ENCODE data around the gene SERP1. TPM values are rescaled to one million over a fixed set of nuclear protein-coding genes. Genes with fewer than 3 reads are reported as not detected.
"Not testable (repeated sequence)": the region's sequence is repeated elsewhere in the genome, so short reads cannot be mapped to it uniquely, and the experiment has no call there.

The SERP1 gene
- total RNA-seq, 1 donor from 2014 or later: 24.0 TPM

DNA sequence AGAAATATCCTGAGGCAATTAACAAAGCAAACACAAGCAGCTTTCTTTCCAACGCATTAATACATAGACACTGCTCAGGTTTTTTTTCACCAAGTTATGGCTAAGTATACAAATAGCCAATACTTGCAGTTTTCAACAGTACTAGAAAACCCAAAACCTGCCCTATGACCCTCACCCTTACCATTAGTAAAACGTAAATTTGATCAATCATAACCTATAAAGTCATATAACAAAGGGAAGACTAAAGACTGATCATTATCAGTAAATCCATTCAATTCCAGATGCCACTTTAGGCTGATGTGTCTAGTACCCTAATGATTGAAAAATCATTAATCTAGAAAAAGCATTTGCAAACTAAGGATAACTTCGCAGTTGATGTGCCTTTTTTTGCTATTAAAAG is 3.2 kb downstream of the SERP1 start:
- DNase-seq (ENCODE audit: low spot score): no peak
- intact Hi-C loops (cut with DNase I): loop anchor here (10.0 kb wide), 1 partner anchor 578 kb away; no protein-coding TSS in a partner anchor

DNA sequence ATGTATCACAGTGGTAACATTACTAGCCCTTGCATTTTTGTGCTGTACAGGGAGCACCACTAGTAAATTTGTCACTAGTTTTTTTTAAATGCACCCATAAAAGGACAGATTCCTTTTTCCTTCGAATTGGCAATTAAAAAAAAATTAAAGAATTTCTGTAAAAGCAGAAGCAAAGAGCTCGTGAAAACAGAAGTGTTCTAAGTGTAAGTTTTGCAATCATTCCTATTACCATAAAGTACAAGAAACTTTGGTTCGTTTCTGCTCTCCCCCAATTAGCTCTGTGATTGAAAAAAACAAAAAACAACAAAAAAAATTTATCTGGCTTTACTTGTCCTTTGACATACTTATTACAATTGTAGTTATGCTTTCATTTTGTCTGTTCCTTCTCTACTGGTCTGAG is 5.3 kb downstream of the SERP1 start:
- no peak for DNase-seq (ENCODE audit: low spot score)
- intact Hi-C loops (cut with DNase I): loop anchor here (10.0 kb wide), 1 partner anchor 576 kb away; no protein-coding TSS in a partner anchor

DNA sequence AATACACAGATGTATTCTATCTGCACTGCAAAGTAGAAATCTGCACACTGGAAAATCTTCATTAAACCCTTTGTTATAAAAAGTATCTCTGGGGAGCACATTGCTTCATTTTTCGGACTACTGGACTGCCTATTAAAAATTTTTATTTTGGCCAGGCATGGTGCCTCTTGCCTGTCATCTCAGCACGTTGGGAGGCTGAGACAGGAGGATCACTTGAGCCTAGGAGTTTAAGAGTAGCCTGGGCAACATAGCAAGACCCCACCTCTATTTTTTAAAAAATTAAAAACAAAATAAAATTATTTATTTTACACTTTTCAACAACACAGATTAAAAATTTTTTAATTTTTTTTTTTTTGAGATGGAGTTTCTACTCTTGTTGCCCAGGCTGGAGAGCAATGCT is 6.0 kb downstream of the SERP1 start:
- DNase-seq (ENCODE audit: low spot score): no peak
- intact Hi-C loops (cut with DNase I): loop anchor here (10.0 kb wide), 1 partner anchor 575 kb away; no protein-coding TSS in a partner anchor

DNA sequence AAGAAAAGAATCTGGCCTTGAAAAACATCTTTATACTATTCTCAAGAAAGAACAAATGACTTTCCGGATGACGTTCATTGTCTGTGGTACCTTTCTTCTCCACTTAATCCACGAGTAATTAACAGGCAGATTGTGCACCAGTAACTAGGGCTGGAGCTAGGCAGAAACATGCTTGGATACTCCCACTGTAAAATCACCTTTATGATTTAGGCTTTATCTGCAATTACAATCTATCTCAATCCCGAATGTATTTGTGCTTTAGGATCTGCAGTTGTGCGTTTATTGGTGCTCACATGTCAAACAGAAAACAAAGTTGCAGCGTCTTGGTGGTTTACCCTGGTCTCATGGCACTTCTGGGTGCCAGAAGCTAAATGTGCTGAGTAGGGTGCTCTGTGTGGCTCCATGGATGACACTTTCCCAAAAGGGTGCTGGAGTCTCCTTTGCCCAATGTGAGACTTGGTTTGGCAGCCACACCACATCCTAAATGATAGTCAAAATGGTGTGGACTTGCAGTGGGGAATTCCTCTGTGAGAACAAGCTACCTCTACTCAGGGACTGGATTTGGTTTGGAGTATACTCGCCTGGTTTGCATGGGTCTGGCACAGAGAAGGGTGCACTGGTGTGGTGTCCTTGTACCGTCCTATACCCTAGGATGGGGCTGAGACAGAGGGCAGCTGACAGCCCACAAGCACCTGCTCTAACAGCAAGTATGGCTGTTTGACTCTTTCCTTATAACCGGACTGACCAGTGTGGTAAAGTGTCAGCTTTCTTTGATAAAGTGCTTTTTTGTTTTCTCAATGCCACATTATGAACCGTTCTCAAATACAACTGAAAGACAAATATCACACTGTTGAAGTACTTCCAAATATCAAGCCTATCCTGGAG is 7.7 kb downstream of the SERP1 start:
- intact Hi-C loops (cut with DNase I): no loop called here
- DNase-seq (ENCODE audit: low spot score): no peak

DNA sequence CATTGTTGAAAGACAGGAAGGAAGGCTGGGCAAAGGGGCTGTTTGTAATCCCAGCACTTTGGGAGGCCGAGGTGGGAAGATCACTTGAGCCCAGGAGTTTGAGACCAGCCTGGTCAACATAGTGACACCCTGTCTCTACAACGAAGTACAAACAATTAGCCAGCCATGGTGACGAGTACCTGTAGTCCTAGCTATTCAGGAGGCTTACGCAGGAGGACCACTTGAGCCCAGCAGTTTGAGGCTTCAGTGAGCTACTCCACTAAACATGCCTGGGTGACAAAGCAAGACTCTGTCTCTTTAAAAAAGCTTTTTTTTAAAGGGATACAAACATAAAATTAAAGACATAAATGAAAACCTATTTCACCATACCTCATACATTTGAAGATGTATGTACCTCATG is 11.1 kb downstream of the SERP1 start:
- no peak for DNase-seq (ENCODE audit: low spot score)
- intact Hi-C loops (cut with DNase I): no loop called here

DNA sequence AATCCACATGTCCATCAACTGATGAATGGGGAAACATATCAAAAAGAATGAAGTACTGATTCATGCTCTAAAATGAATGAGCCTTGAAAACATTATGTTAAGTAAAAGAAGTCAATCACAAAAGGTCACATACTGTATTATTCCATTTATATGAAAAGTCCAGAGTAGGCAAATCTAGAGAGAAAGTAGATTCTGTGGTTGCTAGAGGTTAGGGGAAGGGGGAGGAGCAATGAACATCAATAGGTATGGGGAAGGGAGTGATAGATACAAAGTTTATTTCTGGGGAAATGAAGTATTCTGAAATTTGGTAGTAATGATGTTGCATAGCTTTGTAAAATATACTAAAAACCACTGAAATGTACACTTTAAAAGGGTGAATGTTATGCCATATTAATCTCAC is 14.5 kb downstream of the SERP1 start:
- intact Hi-C loops (cut with DNase I): no loop called here
- no peak for DNase-seq (ENCODE audit: low spot score)

DNA sequence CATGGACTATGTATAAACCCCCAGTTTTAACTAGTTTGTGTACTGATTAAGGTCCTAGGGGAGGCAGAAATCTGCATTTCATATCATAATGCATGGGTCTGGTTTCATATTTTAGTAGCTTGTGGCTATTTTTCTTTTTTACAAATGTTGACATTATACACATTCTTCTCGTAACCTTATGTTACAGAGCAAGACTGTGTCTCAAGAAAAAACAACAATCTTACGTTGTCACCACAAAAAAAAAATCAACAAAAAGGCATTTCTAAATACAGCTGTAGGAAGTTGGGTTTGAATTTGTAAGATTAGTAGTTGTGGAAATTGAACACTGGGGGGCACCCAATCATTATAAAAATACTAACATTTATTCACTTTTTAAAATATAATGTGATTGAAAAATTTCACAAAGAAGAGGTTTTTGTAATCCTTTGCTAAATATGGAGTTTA is 17.9 kb downstream of the SERP1 start:
- DNase-seq (ENCODE audit: low spot score): no peak
- intact Hi-C loops (cut with DNase I): no loop called here

DNA sequence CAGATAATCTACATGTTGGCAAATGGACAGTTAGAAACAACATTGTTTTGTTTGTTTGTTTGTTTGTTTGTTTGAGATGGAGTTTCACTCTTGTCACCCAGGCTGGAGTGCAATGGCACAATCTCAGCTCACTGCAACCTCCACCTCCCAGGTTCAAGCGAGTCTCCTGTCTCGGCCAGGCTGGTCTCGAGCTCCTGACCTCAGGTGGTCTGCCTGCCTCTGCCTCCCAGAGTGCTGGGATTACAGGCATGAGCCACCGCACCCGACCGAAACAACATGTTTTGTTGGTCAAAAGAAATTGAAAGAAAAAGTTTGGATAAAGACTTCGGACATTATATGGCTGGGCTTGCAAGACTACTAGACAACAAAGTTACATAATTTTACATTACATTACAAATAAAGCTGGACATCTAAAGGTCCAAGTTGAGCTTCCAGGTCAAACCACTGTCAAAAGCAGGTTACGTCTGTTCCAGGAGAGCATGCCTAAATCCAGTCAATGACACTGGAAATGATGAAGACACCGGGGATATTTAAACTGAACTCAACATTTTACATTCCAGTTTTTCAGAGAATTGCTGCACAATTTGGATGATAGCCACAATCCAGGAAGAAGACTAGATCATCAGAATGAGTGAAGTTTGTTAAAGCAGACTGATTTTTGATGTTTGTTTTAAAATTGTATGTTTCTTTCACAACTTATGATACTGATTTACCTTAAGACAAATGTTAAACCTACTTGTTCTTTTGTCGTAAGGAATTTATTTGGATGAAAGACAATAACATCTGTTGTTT is 18.6 kb downstream of the SERP1 start:
- intact Hi-C loops (cut with DNase I): no loop called here

DNA sequence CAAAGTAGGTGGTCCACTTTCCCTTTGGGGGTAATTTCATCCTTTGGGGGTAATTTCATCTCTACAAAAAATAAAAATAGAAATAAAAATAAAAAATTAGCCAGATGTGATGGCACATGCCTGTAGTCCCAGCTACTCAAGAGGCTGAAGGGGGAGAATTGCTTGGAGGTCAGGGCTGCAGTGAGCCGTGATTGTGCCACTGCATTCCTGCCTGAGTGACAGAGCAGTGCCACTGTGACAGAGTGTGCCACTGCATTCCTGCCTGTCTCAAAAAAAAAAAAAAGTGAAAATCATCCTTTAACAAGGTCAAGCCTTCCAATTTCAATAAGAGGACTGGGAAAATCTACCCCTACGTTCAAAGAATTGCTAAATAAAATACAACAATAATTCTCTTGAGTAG is 22.8 kb downstream of the SERP1 start:
- intact Hi-C loops (cut with DNase I): no loop called here
- no peak for DNase-seq (ENCODE audit: low spot score)

More for the DNA sequence above, 18.6 kb downstream of the SERP1 start:
- no peak for DNase-seq (ENCODE audit: low spot score)

DNA sequence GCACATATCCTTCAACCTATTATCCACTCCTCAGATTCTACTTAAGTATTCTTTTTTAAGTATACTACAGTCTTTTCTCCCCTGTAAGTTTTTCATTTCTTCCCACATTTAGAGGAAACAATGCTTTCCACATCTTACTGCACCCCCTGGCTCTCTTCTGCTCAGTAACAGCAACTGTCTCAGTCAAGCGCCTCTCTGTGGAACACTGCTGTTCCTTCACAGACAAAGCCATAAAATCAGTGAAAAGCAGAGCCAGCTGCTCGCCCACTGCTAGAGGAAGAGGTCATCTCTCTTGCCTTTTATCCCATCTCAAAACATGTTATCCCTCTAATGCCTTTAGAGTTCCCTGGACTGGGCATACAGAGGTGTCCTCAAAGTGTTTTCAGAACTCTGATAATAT is 24.8 kb downstream of the SERP1 start:
- no peak for DNase-seq (ENCODE audit: low spot score)
- intact Hi-C loops (cut with DNase I): no loop called here

DNA sequence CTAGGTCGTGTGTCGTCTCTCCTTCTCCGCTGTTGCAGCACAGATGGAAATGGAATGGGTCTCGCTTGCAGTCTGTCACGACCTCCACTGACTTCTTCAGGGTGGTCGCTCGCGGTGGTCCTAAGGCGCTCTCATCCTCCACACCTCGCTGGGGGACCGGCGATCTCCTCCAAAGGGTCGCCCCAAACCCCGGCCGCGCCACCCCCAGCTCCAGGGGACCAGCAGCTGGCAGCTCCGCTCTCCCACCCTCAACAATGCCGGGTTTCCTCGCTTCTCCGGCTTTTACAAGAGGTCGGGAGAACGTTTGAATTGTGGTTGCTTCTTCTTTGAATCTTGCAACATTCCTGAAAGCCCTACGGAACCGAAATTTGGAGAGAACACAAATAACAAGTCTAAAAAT is 25.9 kb downstream of the SERP1 start:
- intact Hi-C loops (cut with DNase I): no loop called here
- no peak for DNase-seq (ENCODE audit: low spot score)

DNA sequence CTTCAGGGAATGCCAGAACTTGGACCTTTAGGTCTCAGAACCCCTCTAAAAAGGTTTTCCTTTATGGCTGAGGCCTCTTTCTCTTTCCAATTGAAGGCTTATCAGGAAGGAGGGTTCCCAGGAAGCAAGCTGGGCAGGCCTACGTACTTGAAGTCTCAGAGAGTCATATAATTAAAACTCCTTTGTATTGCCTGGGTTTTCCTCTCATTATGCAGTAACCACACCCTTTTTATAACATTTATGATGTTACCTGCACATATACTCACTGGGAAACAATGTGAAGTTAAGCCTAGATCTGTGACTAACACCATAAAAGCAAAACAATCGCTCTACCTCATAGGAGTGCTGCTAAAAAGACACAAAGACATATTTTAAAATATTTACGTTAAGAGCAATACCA is 27.3 kb downstream of the SERP1 start:
- no peak for DNase-seq (ENCODE audit: low spot score)
- intact Hi-C loops (cut with DNase I): no loop called here

DNA sequence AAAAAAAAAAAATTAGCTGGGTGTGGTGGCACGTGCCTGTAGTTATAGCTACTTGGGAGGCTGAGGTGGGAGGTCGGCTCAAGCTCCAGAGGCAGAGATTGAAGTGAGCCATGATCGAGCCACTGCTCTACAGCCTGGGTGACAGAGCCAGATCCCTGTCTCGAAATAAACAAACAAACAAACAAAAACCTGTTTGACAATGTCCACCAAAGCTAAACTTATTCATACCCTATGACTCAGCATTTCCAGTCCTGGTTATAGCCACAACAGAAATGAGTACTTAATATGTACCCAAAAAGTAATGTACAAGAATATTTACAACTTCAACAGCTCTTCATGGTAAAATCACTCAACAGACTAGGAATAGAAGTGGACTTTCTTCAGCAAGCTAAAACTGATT is 31.1 kb downstream of the SERP1 start:
- no peak for DNase-seq (ENCODE audit: low spot score)
- intact Hi-C loops (cut with DNase I): no loop called here

DNA sequence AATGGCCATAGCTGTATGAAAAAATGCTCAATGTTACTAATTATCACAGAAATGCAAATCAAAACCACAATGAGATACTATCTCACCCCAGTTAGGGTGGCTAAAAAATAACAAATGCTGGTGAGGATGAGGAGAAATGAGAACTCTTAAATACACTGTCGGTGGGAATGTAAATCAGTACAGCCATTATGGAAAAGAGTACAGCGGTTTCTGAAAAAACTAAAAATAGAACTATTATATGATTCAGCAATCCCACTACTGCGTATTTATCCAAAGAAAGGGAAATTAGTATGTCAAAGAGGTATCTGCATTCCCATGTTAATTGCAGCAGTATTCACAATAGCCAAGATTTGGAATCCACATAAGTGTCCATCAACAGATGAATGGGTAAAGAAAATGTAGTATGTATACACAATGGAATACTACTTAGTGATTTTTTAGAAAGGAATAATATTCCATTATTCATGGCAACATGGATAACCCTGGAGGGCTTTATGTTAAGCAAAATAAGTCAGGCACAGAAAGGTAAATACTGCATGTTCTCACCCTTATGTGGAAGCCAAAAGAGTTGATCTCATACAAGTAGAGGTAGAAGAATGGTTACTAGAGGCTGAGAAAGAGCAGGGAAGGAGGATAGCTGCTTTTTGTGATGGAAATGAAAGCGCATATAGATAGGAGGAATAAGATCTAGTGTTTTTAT is 35.0 kb downstream of the SERP1 start:
- intact Hi-C loops (cut with DNase I): no loop called here
- no peak for DNase-seq (ENCODE audit: low spot score)

DNA sequence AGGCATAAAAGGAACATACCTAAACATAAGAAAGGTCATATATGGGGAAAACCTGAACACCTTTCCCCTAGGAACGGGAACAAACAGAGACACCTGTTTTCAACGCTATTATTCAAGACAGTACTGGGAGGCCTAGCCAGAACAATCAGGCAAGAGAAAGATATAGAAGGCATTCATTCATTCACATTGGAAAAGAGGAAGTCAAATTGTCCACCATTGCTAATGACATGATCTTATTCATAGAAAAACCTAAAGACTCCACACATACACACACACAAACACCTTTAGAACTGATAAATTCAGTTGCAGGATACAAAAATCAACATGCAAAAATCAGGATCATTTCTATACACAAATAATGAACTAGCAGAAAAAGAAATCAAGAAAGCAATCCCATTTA is 36.5 kb downstream of the SERP1 start:
- no peak for DNase-seq (ENCODE audit: low spot score)
- intact Hi-C loops (cut with DNase I): no loop called here

DNA sequence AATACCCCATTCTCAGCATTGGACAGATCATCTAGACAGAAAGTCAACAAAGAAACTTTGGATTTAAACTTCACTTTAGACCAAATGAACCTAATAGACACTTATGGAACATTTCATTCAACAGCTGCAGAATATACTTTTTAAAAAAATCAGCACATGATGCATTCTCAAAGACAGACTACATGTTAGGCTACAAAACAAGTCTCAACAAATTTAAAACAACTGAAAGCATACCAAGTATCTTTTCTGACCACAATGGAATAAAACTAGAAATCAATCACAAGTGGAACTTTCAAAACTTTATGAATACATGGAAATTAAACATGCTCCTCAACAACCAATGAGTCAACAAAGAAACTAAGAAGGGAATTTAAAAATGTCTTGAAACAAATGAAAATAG is 37.9 kb downstream of the SERP1 start:
- no peak for DNase-seq (ENCODE audit: low spot score)
- intact Hi-C loops (cut with DNase I): no loop called here

DNA sequence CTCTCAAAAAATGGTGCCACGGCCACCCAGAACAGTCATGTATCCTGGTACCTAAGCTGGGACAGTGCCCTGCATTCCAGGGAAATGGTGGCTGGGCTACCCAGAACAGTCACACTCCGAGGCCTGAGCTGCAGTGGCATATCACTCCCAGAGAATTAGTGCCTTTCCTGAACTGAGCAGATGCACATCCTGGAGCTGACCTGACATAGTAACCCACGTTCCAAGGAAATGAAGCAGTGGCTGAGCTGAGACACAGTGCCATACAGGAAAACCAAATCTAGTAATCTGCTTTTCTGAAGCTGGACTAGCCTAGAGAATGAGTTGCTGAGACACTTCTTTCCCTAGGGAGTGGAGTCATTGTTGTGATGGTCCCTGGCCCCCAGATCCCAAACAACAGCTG is 41.8 kb downstream of the SERP1 start:
- no peak for DNase-seq (ENCODE audit: low spot score)
- intact Hi-C loops (cut with DNase I): no loop called here

DNA sequence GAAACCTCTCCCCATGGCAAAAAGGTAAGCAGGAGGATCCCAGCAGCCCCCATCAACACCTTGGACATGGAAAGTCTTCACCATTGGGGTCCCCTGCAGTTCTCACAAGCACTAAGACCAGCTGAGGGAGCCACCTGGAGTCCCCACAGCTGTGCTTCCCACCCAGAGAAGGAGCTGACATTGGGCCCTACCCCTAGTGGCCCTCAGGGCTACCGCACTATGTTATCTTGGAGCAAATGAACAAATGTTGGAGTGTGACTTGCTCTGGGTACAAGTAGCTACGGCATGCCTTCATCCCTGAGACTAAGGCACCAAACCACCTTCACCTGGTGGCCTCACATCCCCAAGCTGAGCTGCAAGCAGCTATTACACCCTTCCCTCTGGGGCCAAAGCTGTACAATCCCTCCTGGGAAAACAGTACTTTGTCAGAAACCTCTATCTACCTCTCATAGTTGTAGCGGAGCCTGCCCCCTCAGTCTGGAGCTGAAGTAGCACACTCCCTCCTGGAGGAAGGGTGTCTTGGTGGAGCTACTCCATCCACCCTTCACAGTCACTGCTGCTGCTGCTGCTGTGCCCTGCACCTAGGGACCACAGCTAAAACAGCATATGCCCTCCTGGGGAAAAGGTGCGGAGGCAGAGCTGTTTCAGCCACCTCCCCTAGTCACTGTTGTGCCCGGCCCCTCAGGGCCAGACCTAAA is 42.7 kb downstream of the SERP1 start:
- intact Hi-C loops (cut with DNase I): no loop called here

DNA sequence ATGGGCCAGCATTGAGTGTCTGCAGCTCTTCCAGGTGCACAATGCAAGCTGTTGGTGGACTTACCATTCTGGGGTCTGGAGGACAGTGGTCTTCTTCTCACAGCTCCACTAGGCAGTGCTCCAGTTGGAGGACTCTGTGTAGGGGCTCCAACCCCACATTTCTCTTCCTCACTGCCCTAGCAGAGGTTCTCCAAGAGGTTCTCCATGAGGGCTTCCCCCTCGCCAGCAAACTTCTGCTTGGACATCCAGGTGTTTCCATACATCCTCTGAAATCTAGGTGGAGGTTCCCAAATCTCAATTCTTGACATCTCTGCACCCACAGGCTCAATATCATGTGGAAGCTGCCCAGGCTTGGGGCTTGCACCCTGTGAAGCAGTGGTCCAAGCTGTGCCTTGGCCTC is 45.3 kb downstream of the SERP1 start:
- DNase-seq (ENCODE audit: low spot score); intact Hi-C loops (cut with DNase I): not testable (repeated sequence)

More for the DNA sequence above, 42.7 kb downstream of the SERP1 start:
- no peak for DNase-seq (ENCODE audit: low spot score)

All from cardiac septum (tissue), 1 donor.